Smooth muscle cell (in vitro differentiated cells): ENCODE measurements around the gene LRP1B. TPM values are rescaled to one million over a fixed set of nuclear protein-coding genes. Genes with fewer than 3 reads are reported as not detected.

ENCODE experiments used
- DNase-seq: peaks from one replicate; lab custom pipeline; 2025; ENCODE audit not compliant: unreplicated experiment; lab: John Stamatoyannopoulos, UW
- H2AFZ ChIP-seq: fragments of 200-600 bp; sonication (generic); 2 replicates; pipeline ENCODE4 v1.6.0; 2016; ENCODE audit warnings: antibody characterized with exemption, low read depth, mild to moderate bottlenecking
- H3F3A ChIP-seq: fragments of 200-600 bp; sonication (generic); 2 replicates; pipeline ENCODE4 v1.6.0; 2017; ENCODE audit warnings: antibody characterized with exemption, low read depth
- H3K27ac ChIP-seq: fragments of 200-600 bp; sonication (generic); 2 replicates; pipeline ENCODE4 v1.5.1; 2016; ENCODE audit warnings: low read depth, mild to moderate bottlenecking
- H3K27me3 ChIP-seq: fragments of 200-600 bp; sonication (generic); 2 replicates; pipeline ENCODE4 v1.6.1; 2016; ENCODE audit warnings: low read depth, mild to moderate bottlenecking
- H3K36me3 ChIP-seq: fragments of 200-600 bp; sonication (generic); 2 replicates; pipeline ENCODE4 v1.5.1; 2016; ENCODE audit warnings: low read depth
- H3K4me1 ChIP-seq: fragments of 200-600 bp; sonication (generic); 2 replicates; pipeline ENCODE4 v1.5.1; 2016; ENCODE audit warnings: low read depth
- H3K4me2 ChIP-seq: fragments of 200-600 bp; sonication (generic); 2 replicates; pipeline ENCODE4 v1.6.0; 2016; ENCODE audit warnings: mild to moderate bottlenecking
- H3K4me3 ChIP-seq: fragments of 200-600 bp; sonication (generic); 2 replicates; pipeline ENCODE4 v1.5.1; 2016; ENCODE audit warnings: mild to moderate bottlenecking
- H3K79me2 ChIP-seq: fragments of 200-600 bp; sonication (generic); 2 replicates; pipeline ENCODE4 v1.6.0; 2016; ENCODE audit warnings: low read depth, mild to moderate bottlenecking
- H3K9ac ChIP-seq: fragments of 200-600 bp; sonication (generic); 2 replicates; pipeline ENCODE4 v1.6.0; 2016; ENCODE audit warnings: low read depth
- H3K9me3 ChIP-seq: fragments of 200-600 bp; sonication (generic); replicated peaks from 2 replicates; pipeline ENCODE4 v1.5.1; 2016; ENCODE audit warnings: low read depth
- H4K20me1 ChIP-seq: fragments of 200-600 bp; sonication (generic); 2 replicates; pipeline ENCODE4 v1.6.0; 2016; ENCODE audit warnings: low read depth
- WGBS: methylation state at CpG from one replicate; pipeline ENCODE4 v1.1.7; 2016; ENCODE audit warnings: low lambda C conversion rate; 5-methylcytosine and 5-hydroxymethylcytosine counted together
- polyA plus RNA-seq: library from polyadenylated mRNA; unstranded; fragments of >200 nt; fragmentation: Nextera tagmentation; extraction: Ambion mirVana; gene quantifications from 2 replicates; pipeline ENCODE4 v1.2.1, GENCODE V29; 2016
- total RNA-seq: library from RNA; depleted of rRNA; stranded (reverse); fragments of >200 nt; gene quantifications from 2 replicates; pipeline ENCODE4 v1.2.3, GENCODE V29; 2014
- TF ChIP-seq, protein P1 (sequence below): fragments of 200-600 bp; sonication (generic); IDR thresholded peaks from 2 replicates; pipeline ENCODE4 v1.5.1; 2017; ENCODE audit warnings: borderline replicate concordance, mild to moderate bottlenecking, antibody characterized with exemption; ENCODE audit not compliant: insufficient read depth, poor library complexity, severe bottlenecking

Gene LRP1B
- total and polyA plus RNA-seq, 2 experiments from 2014 or later = 0.08 to 2.9 TPM

DNA sequence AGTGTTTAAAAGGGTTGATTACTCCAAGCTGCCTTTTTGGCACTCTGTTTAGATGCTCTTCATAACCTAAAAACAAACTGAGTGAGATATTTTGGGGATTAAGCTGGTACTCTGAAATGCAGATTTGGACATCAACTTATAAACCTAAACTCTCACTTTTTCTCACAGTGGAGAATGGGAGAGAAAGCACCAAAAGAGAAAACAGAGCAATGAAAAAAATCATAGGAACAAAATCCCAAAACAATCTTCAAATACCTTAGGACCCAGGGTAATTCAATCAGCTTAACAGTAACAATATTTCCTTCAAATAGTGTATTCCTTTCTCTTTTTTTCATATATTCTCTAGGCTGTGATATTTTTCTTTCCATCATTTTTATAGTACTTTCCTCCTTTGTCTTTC, 11.5 kb downstream of the LRP1B start:
- DNase-seq = no peak
- no peak overlapping the region for H2AFZ ChIP-seq
- H3K36me3 ChIP-seq = no peaks in the 10 kb centered on the region
- H3K9ac ChIP-seq = no peak overlapping the region
- H3K4me1 ChIP-seq = no peaks in the 10 kb centered on the region
- H3K27ac ChIP-seq = no peak overlapping the region
- no peaks in the 10 kb centered on the region for H4K20me1 ChIP-seq
- H3F3A ChIP-seq = no peaks in the 10 kb centered on the region
- no peaks in the 10 kb centered on the region for H3K79me2 ChIP-seq
- H3K4me3 ChIP-seq = no peak overlapping the region
- no peaks in the 10 kb centered on the region for H3K9me3 ChIP-seq
- TF ChIP-seq, protein P1, sequence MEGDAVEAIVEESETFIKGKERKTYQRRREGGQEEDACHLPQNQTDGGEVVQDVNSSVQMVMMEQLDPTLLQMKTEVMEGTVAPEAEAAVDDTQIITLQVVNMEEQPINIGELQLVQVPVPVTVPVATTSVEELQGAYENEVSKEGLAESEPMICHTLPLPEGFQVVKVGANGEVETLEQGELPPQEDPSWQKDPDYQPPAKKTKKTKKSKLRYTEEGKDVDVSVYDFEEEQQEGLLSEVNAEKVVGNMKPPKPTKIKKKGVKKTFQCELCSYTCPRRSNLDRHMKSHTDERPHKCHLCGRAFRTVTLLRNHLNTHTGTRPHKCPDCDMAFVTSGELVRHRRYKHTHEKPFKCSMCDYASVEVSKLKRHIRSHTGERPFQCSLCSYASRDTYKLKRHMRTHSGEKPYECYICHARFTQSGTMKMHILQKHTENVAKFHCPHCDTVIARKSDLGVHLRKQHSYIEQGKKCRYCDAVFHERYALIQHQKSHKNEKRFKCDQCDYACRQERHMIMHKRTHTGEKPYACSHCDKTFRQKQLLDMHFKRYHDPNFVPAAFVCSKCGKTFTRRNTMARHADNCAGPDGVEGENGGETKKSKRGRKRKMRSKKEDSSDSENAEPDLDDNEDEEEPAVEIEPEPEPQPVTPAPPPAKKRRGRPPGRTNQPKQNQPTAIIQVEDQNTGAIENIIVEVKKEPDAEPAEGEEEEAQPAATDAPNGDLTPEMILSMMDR = no peak
- H3K4me2 ChIP-seq = no peak overlapping the region
- H3K27me3 ChIP-seq = no peaks in the 10 kb centered on the region

DNA sequence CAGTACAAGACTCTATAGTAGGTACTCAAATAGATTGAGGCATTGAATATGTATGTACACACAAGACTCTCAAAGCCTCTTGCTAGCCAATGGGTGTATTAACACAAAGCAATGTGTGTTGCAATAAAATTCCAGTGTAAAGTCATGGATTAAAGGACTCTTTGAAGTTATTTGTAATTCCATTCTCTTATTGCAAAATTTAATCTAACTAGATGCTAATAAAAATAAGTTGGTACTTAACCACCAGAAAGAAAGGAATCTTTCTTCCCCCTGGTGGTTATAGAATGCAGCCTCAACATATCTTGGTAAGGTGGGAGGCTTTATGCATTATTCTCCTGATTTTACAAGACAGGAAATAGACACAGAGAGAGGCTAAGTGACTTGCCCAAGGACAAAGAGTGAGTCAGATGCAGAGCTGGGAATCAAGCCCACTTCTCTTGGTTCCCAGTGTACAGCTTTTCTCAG, 18.0 kb downstream of the LRP1B start:
- Histone ChIP-seq H3K9me3 (no peaks in the 10 kb centered on the region), H3K27ac (peak overlapping the region; percentile 14), H3K36me3 (no peaks in the 10 kb centered on the region), H3K4me1 (no peaks in the 10 kb centered on the region), H3K27me3 (no peaks in the 10 kb centered on the region), H3F3A (no peaks in the 10 kb centered on the region), H3K4me2 (peak overlapping the region; percentile 31), H3K79me2 (no peaks in the 10 kb centered on the region), H3K9ac (no peak overlapping the region), H2AFZ (no peak overlapping the region), H4K20me1 (no peaks in the 10 kb centered on the region), H3K4me3 (no peak overlapping the region)
- DNase-seq = no peak
- TF ChIP-seq, protein P1 = peak; percentile 41

DNA sequence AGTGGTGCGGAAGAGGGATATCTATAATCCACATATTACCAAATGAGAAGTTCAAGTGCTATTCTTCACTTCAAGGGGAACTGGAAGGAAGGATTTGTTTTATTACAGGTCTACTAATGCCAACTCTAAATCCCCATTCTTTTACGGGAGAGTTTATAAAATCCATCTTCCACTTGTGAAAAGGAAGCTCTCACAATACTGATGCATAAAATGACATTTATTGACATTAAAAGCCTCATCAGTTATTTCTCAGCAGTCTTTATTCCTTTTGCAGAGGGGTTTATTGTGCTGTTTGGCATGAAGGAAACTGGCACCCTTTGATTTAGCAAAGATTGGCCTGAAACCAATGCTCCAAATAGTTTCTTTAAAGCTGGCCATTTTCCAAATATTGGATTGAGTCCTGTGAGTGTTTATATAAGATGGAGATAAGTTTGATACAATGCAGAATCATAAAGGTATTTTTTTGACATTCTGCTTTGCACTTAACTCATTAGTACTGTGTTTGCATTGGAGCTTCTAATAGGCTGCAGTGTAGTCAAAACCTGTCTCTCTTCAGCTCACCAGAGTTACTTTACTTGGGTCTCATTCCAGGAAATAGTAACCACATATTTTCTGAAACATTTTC, 26.6 kb downstream of the LRP1B start:
- TF ChIP-seq, protein P1 = no peak
- Histone ChIP-seq H3K9me3 (no peaks in the 10 kb centered on the region), H3K9ac (no peak overlapping the region), H3K4me2 (no peak overlapping the region), H3K79me2 (no peaks in the 10 kb centered on the region), H3K4me1 (no peaks in the 10 kb centered on the region), H3K27me3 (no peaks in the 10 kb centered on the region), H2AFZ (no peak overlapping the region), H3K4me3 (no peak overlapping the region), H3K27ac (no peak overlapping the region), H4K20me1 (no peaks in the 10 kb centered on the region), H3K36me3 (no peaks in the 10 kb centered on the region), H3F3A (no peaks in the 10 kb centered on the region)
- 82% methylated on average over 2 of the region's 2 CpGs for WGBS
- DNase-seq = no peak

DNA sequence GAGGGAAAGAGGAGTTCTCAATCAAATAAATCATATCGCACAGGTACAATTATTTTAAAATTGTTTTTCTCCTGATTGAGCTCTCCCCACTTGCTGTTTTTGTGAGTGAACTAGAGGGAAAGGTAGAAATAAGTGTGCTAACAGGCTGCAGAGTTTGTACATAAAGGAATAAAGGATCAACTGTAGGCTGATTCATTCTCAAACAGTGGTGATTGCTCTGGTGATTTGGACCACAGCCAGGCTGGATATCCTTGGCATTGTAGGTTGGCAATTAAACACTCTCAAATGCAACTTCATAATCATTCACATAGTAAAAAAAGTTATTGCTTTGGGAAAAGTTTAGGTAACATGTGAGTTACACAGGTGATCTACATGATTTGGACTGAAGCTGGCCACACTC, 29.8 kb downstream of the LRP1B start:
- H3K4me2 ChIP-seq = no peak overlapping the region
- 93% methylated on average over 1 of the region's 1 CpG for whole genome bisulfite sequencing
- TF ChIP-seq, protein P1 = no peak

More for the DNA sequence above, 29.8 kb downstream of the LRP1B start:
- Histone ChIP-seq H3K79me2 (no peaks in the 10 kb centered on the region), H3K27ac (no peak overlapping the region), H3K9ac (no peak overlapping the region), H3K9me3 (no peaks in the 10 kb centered on the region), H2AFZ (no peak overlapping the region), H3K36me3 (no peaks in the 10 kb centered on the region), H3F3A (no peaks in the 10 kb centered on the region), H4K20me1 (no peaks in the 10 kb centered on the region), H3K4me1 (no peaks in the 10 kb centered on the region), H3K27me3 (no peaks in the 10 kb centered on the region), H3K4me3 (no peak overlapping the region)
- DNase-seq = no peak
